ENCODE results near the gene IL17B.

IL17B gene

GRCh38 chr5:149375434-149375833 is 3.7 kb downstream of the IL17B start:
- no peak for DNase-seq

DNA sequence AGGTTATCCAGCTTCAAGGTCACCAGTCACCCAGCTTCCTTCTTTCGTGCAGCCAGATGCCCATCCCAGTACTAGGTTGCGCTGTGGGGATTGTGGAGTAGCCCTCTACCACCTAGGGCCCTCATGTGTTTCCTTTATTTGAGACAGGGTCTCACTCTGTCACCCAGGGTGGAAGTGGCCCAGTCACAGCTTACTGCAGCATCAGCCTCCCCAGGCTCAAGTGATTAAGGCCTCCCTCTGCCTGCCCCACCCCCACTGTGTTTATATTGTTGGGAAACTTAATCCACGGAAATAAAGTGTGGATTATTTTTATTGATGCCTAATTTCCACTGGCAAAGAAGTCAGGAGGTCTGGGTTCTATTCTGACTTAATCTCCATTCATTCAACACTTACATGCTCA is 4.3 kb downstream of the IL17B start:
- DNase-seq = no peak

GRCh38 chr5:149374303-149374702 is 4.8 kb downstream of the IL17B start:
- DNase-seq = no peak

DNA sequence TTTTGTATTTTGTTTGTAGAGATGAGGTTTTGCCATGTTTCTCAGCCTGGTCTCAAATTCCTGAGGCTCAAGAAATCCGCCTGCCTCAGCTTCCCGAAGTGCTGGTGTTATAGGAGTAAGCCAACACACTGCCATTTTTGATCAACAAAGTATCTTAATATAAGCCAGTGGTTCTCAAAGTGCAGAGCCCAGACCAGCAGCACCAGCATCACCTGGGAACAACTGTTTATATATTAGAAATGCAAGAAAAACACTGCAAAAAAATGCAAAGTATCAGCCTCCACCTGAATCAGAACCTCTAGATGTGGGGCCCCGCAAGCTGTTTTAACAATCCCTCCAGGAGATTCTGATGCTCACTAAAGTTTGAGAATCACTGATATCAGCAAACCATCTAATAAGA is 6.2 kb downstream of the IL17B start:
- no peak for DNase-seq

DNA sequence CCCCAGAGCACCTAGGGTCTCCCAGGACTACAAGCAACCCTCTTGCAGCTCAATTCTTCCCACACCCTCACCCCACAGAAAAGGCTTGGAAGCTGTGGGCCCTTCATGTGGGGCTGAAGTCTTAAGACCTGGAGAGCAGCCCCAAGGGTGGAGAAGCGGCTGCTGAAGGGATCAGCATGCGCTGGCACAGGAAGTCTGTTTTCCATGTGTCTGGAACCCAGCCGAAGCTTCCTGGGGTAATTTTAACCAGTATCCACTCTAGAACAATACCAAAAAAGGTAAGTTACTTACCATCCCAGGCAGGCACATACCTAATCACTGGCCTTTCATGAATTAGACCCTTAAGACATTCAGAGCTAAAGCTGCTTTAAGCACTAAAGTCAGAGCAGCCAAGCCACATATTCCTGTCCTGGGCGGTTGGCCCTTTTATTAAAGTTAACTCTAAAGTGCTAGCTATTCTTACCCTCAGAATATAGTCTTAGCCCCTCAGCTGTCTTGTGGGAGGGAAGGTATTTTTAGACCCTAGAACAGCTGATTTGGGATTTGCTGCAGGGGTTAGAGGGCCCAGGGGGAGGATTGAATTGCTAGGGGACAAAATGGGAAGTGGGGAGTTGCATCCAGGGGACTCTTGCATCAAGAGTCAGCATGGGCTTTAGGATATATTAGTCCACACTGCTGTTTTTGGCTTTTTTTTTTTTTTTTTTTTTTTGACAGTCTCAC is 6.9 kb downstream of the IL17B start:
- DNase-seq = no peak

DNA sequence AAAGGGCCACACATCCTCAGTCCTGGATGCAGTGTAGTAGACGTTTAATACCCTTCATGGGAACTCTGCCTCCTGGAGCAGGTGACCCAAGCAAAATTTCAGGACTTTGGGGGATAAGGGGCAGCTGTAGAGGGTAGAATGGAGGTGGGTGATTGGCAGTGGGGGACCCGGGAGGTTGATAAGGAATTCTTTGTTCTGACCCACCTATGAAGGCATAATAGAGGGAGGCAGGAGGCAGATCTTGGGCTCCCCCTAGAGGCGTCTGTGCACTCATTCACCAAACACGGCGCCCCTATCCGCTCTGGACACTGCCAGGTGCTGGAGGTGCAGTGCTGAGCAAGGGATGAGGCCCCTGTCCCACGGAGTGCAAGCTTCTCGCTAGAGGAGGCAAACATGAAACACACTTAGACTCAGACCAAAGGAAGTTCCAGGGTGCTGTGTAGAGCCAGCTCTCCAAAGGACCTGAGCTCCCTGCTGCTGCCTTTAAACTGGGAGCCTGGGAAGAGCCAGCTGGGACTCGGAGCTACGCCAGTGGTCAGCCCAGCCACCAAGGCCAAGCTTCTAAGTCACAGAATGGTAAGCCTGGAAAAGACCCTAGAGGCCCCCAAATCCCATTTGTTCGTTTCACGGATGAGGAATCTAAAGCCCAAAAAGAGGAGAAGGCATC is 7.7 kb downstream of the IL17B start:
- no peak for DNase-seq

DNA sequence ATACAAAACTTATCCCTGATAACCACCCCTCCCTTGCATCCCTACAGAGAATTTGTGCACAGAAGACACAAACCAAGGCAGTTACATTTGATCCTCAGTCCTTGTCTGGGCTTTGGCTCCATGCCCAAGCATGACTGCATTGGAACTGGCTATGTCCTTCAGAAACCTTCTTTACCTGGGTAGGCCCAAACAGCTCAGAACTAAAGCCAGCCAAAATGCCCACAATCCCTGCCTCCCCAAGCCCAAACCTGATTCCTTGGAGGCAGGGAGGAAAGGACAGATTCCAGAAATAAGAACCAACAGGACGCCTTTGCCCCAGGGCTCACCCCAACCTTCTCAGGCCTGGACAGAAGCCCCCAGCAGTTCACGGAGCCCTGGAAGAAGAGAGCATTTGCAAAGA is 8.2 kb downstream of the IL17B start:
- no peak for DNase-seq

GRCh38 chr5:149367972-149368645 is 11.0 kb downstream of the IL17B start:
- DNase-seq = no peak

GRCh38 chr5:149367249-149367971 is 11.7 kb downstream of the IL17B start:
- no peak for DNase-seq

DNA sequence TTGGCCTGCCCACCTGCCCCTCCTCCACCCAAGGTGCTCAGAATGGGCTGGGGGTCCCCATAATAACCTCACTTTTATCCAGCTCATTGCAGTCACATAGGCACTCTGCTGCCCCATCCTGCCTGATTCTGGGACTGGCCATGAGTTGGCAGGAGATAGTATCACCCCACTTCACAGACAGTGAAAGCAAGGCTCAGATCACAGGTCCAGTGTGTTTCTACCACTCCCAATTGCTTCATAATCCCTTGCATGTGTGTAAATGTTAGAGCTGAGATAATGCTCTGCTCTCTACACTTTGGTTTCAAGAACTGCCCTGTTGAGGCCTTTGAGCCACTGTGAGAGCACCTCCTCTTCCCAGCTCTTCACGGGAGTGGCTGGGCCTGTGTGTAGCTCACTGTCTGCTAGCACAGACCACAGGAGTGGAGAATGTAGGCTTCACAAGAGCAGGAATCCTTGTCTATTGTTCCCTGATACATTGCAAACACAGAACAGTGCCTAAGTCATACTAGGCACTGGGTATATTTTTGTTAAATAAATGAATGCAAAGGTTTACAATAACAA is 12.8 kb downstream of the IL17B start:
- no peak for DNase-seq

DNA sequence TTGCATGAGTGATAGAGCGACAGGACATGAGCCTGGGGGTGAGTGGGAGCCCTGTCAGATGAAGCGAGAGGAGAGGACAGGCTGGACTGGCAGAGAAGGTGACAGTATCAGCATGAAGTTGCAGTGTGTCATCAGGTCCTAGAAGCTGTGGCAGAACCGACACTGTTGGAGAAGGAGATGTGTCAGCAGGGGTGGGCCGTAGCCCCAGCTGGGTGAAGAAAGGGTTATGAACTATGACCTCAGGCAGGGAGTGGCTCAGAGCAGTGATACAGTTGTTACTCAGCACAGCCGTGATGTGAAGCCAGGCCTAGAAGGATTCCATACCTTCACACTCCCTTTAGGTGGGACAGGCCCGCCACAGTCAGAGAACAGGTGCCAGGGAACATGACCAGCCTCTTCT is 13.7 kb downstream of the IL17B start:
- no peak for DNase-seq

DNA sequence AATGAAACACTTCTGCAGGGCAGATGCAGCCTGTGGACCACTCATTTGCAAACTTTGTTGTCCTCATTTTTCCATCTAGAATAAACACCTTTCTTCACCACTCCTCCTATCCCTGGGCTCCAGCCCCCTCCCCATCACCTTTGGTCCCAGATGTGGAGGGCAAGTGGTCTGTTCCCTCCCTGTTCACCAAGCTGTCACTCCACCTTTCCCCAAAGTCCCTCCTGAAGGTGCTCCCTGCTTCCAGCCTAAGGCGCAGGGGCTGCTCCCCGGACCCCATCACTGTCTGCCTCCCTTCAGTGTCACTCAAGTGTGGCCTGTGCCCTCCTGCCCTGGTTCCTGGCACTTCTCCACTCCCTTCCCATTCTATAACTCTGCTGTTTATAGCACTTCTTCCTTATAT is 14.4 kb downstream of the IL17B start:
- no peak for DNase-seq

DNA sequence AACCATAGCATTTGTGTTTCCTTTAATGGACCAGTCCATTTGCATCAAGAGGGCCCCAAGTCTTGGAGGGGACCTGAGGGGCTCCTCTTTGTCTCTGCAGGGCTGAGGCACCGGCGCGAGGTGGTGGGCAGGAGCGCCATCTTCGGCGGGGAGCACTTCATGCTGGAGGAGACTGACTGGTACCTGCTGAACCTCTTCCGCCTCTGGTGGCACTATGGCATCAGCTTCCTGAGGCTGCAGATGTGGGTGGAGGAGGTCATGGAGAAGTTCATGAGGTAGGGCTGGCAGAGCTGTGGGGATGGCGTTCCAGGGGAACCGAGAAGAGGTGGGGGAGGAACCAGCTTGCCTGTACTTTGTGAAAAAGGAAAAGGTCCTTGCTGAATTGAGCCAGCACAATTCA is 15.2 kb downstream of the IL17B start:
- DNase-seq = no peak

- no peak for DNase-seq
Measured at GRCh38 chr5:149363358-149363757, 15.7 kb downstream of the IL17B start.

DNA sequence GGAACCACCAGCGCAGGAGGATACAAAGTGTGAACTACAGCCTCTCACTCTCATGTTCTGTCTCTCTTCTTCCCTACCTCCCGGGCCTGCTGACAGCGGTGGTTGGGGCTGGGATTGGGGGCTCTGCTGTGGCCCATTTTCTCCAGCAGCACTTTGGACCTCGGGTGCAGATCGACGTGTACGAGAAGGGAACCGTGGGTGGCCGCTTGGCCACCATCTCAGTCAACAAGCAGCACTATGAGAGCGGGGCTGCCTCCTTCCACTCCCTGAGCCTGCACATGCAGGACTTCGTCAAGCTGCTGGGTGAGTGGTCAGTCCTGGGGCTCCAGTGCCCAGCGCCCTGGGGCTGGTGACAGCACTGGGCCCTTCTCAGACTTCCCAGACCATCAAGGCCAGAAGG is 16.6 kb downstream of the IL17B start:
- no peak for DNase-seq

- DNase-seq = no peak
Measured at GRCh38 chr5:149360272-149360671, 18.8 kb downstream of the IL17B start.

DNA sequence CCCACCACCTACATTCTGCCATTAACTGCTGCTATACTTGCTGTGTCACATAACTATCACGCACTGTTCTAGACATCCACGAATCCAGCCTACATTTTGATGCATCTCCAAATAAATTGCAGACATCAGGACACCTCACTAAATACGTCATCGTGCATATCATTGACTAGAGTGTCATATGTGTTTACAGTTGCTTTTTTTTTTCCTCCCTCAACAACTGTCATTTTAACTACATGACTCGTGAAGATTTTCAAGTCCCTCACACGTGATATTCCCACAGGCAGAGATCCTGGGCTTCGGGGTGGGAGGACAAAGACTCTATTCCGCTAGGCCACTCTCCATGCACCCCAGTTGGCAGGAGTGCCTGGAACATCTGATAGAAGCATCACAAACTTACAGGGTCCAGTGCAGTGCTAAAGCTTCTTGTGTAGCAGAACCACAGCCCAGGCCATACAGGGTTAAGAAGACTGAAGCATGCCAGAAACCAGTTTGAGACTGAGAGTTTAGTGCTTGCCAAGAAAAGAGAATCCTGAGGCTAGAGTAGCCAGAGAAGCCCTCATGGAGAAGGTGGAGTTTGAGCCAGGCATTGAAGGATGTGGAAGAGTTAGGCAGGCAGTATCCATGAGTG is 20.1 kb downstream of the IL17B start:
- no peak for DNase-seq

DNA sequence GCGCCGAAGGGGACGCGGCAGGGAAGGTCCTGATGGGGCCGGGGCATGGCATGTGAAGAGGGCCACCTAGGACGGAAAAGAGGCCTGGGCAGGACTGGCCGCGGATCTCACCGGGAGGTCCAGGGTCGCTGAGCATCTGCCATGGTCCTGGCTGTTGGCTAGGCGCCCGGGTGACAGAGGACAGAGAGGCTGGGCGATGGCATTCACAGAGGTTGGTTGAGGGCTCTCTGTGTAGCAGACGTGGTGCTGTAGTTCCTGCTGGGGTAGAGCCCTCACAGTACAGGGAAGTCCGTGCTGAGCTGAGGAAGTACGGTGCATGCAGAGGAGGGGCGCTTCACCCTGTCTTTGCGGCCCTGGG is 20.8 kb downstream of the IL17B start:
- DNase-seq = no peak

GRCh38 chr5:149357370-149358293 is 21.5 kb downstream of the IL17B start, which contains the start of gene PCYOX1L:
TSS of gene PCYOX1L (plus strand) at chr5:149358046. CDS start at chr5:149358069, 23 bp downstream.
- DNase-seq = peak; percentile 92

- no peak for DNase-seq
Measured at GRCh38 chr5:149356391-149356790, 22.7 kb downstream of the IL17B start.

- DNase-seq = no peak
Measured at GRCh38 chr5:149355688-149356087, 23.4 kb downstream of the IL17B start.

Measured in activated gamma-delta T cell (primary cell).